Panc1 (cell line): Measurements from ENCODE around the gene IFNE. TPM values are rescaled to one million over a fixed set of nuclear protein-coding genes. Genes with fewer than 3 reads are reported as not detected.

Experiments used
- ATAC-seq: fragments of 200-7000 bp; cut with Tn5 transposase; 2 replicates; pipeline ENCODE4 v1.9.1; 2020; ENCODE audit warnings: mild to moderate bottlenecking, moderate library complexity
- BruUV-seq: library from RNA; stranded (reverse); fragments of 400-500 nt; replicated peaks from 2 replicates; lab custom pipeline; 2021; lab: Mats Ljungman, UMichigan
- CTCF ChIA-PET: fragments of 300-600 bp; sonication (Branson Sonifier 250); formaldehyde crosslinking; loops from one replicate; lab custom pipeline; 2022; ENCODE audit warnings: antibody characterized with exemption; lab: Charles Lee
- POLR2A ChIA-PET: fragments of 300-600 bp; sonication (Branson Sonifier 250); formaldehyde crosslinking; loops from one replicate; lab custom pipeline; 2022; ENCODE audit warnings: antibody characterized with exemption; lab: Charles Lee
- DNase-seq: peaks from one replicate; pipeline ENCODE4 v3.0.0-alpha.2; 2010; ENCODE audit warnings: low read depth, low spot score
- H3K27ac ChIP-seq: 2 replicates; pipeline ENCODE4 v1.5.1; 2011; ENCODE audit warnings: mild to moderate bottlenecking, low read length, inconsistent platforms
- H3K27me3 ChIP-seq: fragments of 200-500 bp; sonication (Bioruptor generic); 2 replicates; pipeline ENCODE4 v1.6.0; 2014; ENCODE audit warnings: low read length, inconsistent platforms; ENCODE audit not compliant: control insufficient read depth, insufficient read depth
- H3K36me3 ChIP-seq: fragments of 200-500 bp; sonication (Bioruptor generic); 2 replicates; pipeline ENCODE4 v1.5.1; 2014; ENCODE audit warnings: inconsistent platforms, mild to moderate bottlenecking, low read length, moderate library complexity; ENCODE audit not compliant: control insufficient read depth, insufficient read depth
- H3K4me1 ChIP-seq: 2 replicates; pipeline ENCODE4 v1.5.1; 2011; ENCODE audit warnings: inconsistent platforms, mild to moderate bottlenecking, low read length, moderate library complexity; ENCODE audit not compliant: control insufficient read depth, insufficient read depth
- H3K4me3 ChIP-seq, 2 experiments: 2 replicates each; pipeline ENCODE4 v1.5.1; 2011 to 2012; ENCODE audit warnings: low read depth in 2 of 2, low read length in 2 of 2, mild to moderate bottlenecking in 2 of 2, inconsistent platforms in 1 of 2, moderate library complexity in 1 of 2
- H3K9me3 ChIP-seq: fragments of 200-500 bp; sonication (Bioruptor generic); 2 replicates; pipeline ENCODE4 v1.5.1; 2014; ENCODE audit warnings: low read depth, mild to moderate bottlenecking, inconsistent platforms, low read length, moderate library complexity; ENCODE audit not compliant: control insufficient read depth, insufficient read depth
- CTCF ChIP-seq: fragments of 450-650 bp; IDR thresholded peaks from 2 replicates; pipeline ENCODE4 v1.5.1; 2017; ENCODE audit warnings: mild to moderate bottlenecking
- POLR2AphosphoS5 ChIP-seq: IDR thresholded peaks from 2 replicates; pipeline ENCODE4 v1.6.1; 2012; ENCODE audit warnings: mild to moderate bottlenecking, low read depth, low read length, moderate library complexity
- REST ChIP-seq, 2 experiments: IDR thresholded peaks; 2 replicates each; pipeline ENCODE4 v1.6.1; 2011 to 2012; ENCODE audit warnings: low read depth in 2 of 2, control low read depth in 1 of 2, low read length in 1 of 2, mild to moderate bottlenecking in 1 of 2, moderate library complexity in 1 of 2; ENCODE audit not compliant: insufficient read depth in 1 of 2
- SIN3A ChIP-seq: IDR thresholded peaks from 2 replicates; pipeline ENCODE4 v1.6.1; 2012; ENCODE audit warnings: low read depth, mild to moderate bottlenecking, low read length, moderate library complexity, borderline replicate concordance; ENCODE audit not compliant: insufficient read depth
- TCF7L2 ChIP-seq: IDR thresholded peaks from 2 replicates; pipeline ENCODE4 v1.6.1; 2011; ENCODE audit warnings: mild to moderate bottlenecking, low read depth, low read length, inconsistent platforms
- in situ Hi-C: cut with HindIII; loops from 2 replicates; pipeline ENCODE4 v1.10.0; 2016; ENCODE audit warnings: low sequenced_read_pairs, low pct_unique_long_range_greater_than_20kb
- intact Hi-C: fragments of 100-400 bp; cut with micrococcal nuclease; formaldehyde crosslinking; loops from one replicate; pipeline ENCODE4 v1.10.0; 2022; ENCODE audit not compliant: unreplicated experiment
- total RNA-seq: library from RNA; stranded (reverse); gene quantifications from one replicate; pipeline ENCODE4 v1.2.1, GENCODE V29; 2021; ENCODE audit not compliant: unreplicated experiment

IFNE gene
- total RNA-seq, 1 experiment from 2014 or later: 0.44 TPM

- H3K9me3 ChIP-seq: no peaks in the 10 kb centered on the region
- no TSS peak for BruUV-seq
- no peaks in the 10 kb centered on the region for H3K4me1 ChIP-seq
- CTCF ChIA-PET: no interaction called here
- intact Hi-C loops: no loop called here
- DNase-seq: no peak
- no peak for TF ChIP-seq POLR2AphosphoS5
- TF ChIP-seq REST (IDR thresholded peaks at IDR 0.05; ENCODE audit: insufficient read depth in 1 of 2, low read depth in 2 of 2, low read length in 1 of 2): no peak
- no peak for TF ChIP-seq CTCF
- TF ChIP-seq TCF7L2: no peak
- TF ChIP-seq SIN3A: no peak
- no peak for ATAC-seq
- H3K4me3 ChIP-seq: no peak overlapping the region
- POLR2A ChIA-PET: no interaction called here
- H3K27me3 ChIP-seq: no peaks in the 10 kb centered on the region
- no peaks in the 10 kb centered on the region; the same call in 1 of the 2 replicates for H3K36me3 ChIP-seq
- in situ Hi-C loops: no loop called here
- H3K27ac ChIP-seq: no peak overlapping the region
Observed at GRCh38 chr9:21481470-21482056, 550 bp downstream of the IFNE start.

- BruUV-seq: no TSS peak
Observed at GRCh38 chr9:21479152-21479702, 2.9 kb downstream of the IFNE start.

More at GRCh38 chr9:21479152-21479702, 2.9 kb downstream of the IFNE start:
- no peak for TF ChIP-seq SIN3A
- TF ChIP-seq POLR2AphosphoS5: no peak
- TF ChIP-seq TCF7L2: no peak
- TF ChIP-seq CTCF: no peak
- in situ Hi-C loops: no loop called here
- Histone ChIP-seq H3K36me3 (no peaks in the 10 kb centered on the region; the same call in 1 of the 2 replicates), H3K4me1 (no peaks in the 10 kb centered on the region), H3K27me3 (no peaks in the 10 kb centered on the region), H3K4me3 (no peak overlapping the region), H3K27ac (no peak overlapping the region), H3K9me3 (no peaks in the 10 kb centered on the region)
- ChIA-PET CTCF (no interaction called here), POLR2A (no interaction called here)
- no peak for DNase-seq
- ATAC-seq: no peak
- intact Hi-C loops: no loop called here
